Caco-2 (cell line): ENCODE data around the gene ANO4. TPM values are rescaled to one million over a fixed set of nuclear protein-coding genes. Genes with fewer than 3 reads are reported as not detected.

Experiments
- BruUV-seq: library from RNA; stranded (reverse); fragments of 400-500 nt; replicated peaks from 2 replicates; lab custom pipeline; 2021; lab: Mats Ljungman, UMichigan
- CTCF ChIA-PET: fragments of 300-600 bp; sonication (Branson Sonifier 250); formaldehyde crosslinking; loops from one replicate; lab custom pipeline; 2022; ENCODE audit warnings: antibody characterized with exemption; lab: Charles Lee
- POLR2A ChIA-PET: fragments of 300-600 bp; sonication (Branson Sonifier 250); formaldehyde crosslinking; loops from one replicate; lab custom pipeline; 2022; ENCODE audit warnings: antibody characterized with exemption; lab: Charles Lee
- DNase-seq, 2 experiments: peaks; one replicate each; pipeline versions ENCODE4 v3.0.0 to v3.0.0-alpha.2; 2020 to 2022
- H3K27me3 ChIP-seq: replicated peaks from 2 replicates; pipeline ENCODE4 v1.6.0; 2011; ENCODE audit warnings: low read length; ENCODE audit not compliant: control insufficient read depth, insufficient read depth
- H3K36me3 ChIP-seq: 2 replicates; pipeline ENCODE4 v1.5.1; 2011; ENCODE audit warnings: low read length; ENCODE audit not compliant: control insufficient read depth, insufficient read depth
- H3K4me1 ChIP-seq: fragments of 250-450 bp; sonication (Bioruptor Pico); 2 replicates; pipeline ENCODE4 v1.5.1; 2020; ENCODE audit warnings: mild to moderate bottlenecking
- H3K4me3 ChIP-seq: 2 replicates; pipeline ENCODE4 v1.5.1; 2011; ENCODE audit warnings: low read depth, mild to moderate bottlenecking, control low read depth, low read length
- H3K9me3 ChIP-seq: fragments of 250-450 bp; sonication (Bioruptor Pico); 2 replicates; pipeline ENCODE4 v1.5.1; 2020; ENCODE audit warnings: mild to moderate bottlenecking, moderate library complexity
- H3K27ac Mint-ChIP-seq: one replicate; pipeline ENCODE4 v1.8.0; 2022; ENCODE audit warnings: mixed read lengths; ENCODE audit not compliant: unreplicated experiment
- H3K27me3 Mint-ChIP-seq: one replicate; pipeline ENCODE4 v1.8.0; 2022; ENCODE audit warnings: mixed read lengths; ENCODE audit not compliant: insufficient read depth, unreplicated experiment
- H3K36me3 Mint-ChIP-seq: one replicate; pipeline ENCODE4 v1.8.0; 2022; ENCODE audit warnings: mild to moderate bottlenecking, mixed read lengths; ENCODE audit not compliant: insufficient read depth, unreplicated experiment
- H3K4me1 Mint-ChIP-seq: one replicate; pipeline ENCODE4 v1.8.0; 2022; ENCODE audit warnings: low read depth, mixed read lengths; ENCODE audit not compliant: unreplicated experiment
- H3K4me3 Mint-ChIP-seq: one replicate; pipeline ENCODE4 v1.8.0; 2022; ENCODE audit warnings: mild to moderate bottlenecking, moderate library complexity, mixed read lengths; ENCODE audit not compliant: unreplicated experiment
- H3K9me3 Mint-ChIP-seq: one replicate; pipeline ENCODE4 v1.8.0; 2022; ENCODE audit warnings: mixed read lengths; ENCODE audit not compliant: unreplicated experiment
- CTCF ChIP-seq, 2 experiments: fragments of 200-600 bp in 1 of 2; IDR thresholded peaks; 1 replicate in 1 of 2; 2 replicates in 1 of 2; pipeline versions ENCODE4 v1.5.1 to v1.8.0; 2011 to 2022; ENCODE audit warnings: antibody characterized with exemption in 1 of 2, control low read depth in 1 of 2, inconsistent platforms in 1 of 2, low read depth in 1 of 2, low read length in 1 of 2, mild to moderate bottlenecking in 1 of 2, moderate library complexity in 1 of 2; ENCODE audit not compliant: insufficient read depth in 1 of 2, severe bottlenecking in 1 of 2, unreplicated experiment in 1 of 2
- intact Hi-C: fragments of 100-400 bp; cut with micrococcal nuclease; formaldehyde crosslinking; loops from one replicate; pipeline ENCODE4 v1.10.0; 2022; ENCODE audit not compliant: unreplicated experiment
- total RNA-seq: library from RNA; stranded (reverse); gene quantifications from 2 replicates; pipeline ENCODE4 v1.2.3, GENCODE V29; 2022

Gene ANO4
- total RNA-seq, 1 experiment from 2014 or later: 0.09 TPM

- intact Hi-C loops: loop anchor here (10.0 kb wide), 1 partner anchor 161 kb away; no protein-coding TSS in a partner anchor
- H3K36me3 ChIP-seq: no peaks in the 10 kb centered on the region
- no peaks in the 10 kb centered on the region for H3K27me3 ChIP-seq
- no peak for TF ChIP-seq CTCF (IDR thresholded peaks at IDR 0.05; ENCODE audit: insufficient read depth in 1 of 2, low read depth in 1 of 2, low read length in 1 of 2, severe bottlenecking in 1 of 2, unreplicated experiment in 1 of 2)
- Mint-ChIP-seq H3K27me3 (peaks cover 6% of the 10 kb centered on the region), H3K4me3 (no peak overlapping the region), H3K9me3 (no peaks in the 10 kb centered on the region), H3K27ac (no peak overlapping the region), H3K4me1 (no peaks in the 10 kb centered on the region), H3K36me3 (no peaks in the 10 kb centered on the region)
- no TSS peak for BruUV-seq
- no peaks in the 10 kb centered on the region for H3K4me1 ChIP-seq
- ChIA-PET POLR2A (no interaction called here), CTCF (no interaction called here)
- no peak for DNase-seq
- no peak overlapping the region for H3K4me3 ChIP-seq
- H3K9me3 ChIP-seq: no peaks in the 10 kb centered on the region
Measured at GRCh38 chr12:100823963-100824362, 29.4 kb downstream of the ANO4 start.

- no peaks in the 10 kb centered on the region for H3K36me3 ChIP-seq
- CTCF ChIA-PET: interaction anchor here (0.6 kb wide), 1 partner anchor 54 kb away, joined by 4 read pairs; no protein-coding TSS in a partner anchor
- POLR2A ChIA-PET: no interaction called here
- no peaks in the 10 kb centered on the region for H3K27me3 ChIP-seq
- no TSS peak for BruUV-seq
- DNase-seq: no peak
- Mint-ChIP-seq H3K27ac (no peak overlapping the region), H3K4me3 (no peak overlapping the region), H3K9me3 (no peaks in the 10 kb centered on the region), H3K36me3 (no peaks in the 10 kb centered on the region), H3K27me3 (peaks cover 6% of the 10 kb centered on the region), H3K4me1 (no peaks in the 10 kb centered on the region)
- intact Hi-C loops: loop anchor here (10.0 kb wide), 1 partner anchor 160 kb away; no protein-coding TSS in a partner anchor
- TF ChIP-seq CTCF (IDR thresholded peaks at IDR 0.05; ENCODE audit: insufficient read depth in 1 of 2, low read depth in 1 of 2, low read length in 1 of 2, severe bottlenecking in 1 of 2, unreplicated experiment in 1 of 2): no peak
- no peak overlapping the region for H3K4me3 ChIP-seq
- no peaks in the 10 kb centered on the region for H3K4me1 ChIP-seq
- no peaks in the 10 kb centered on the region for H3K9me3 ChIP-seq
Measured at GRCh38 chr12:100824476-100824875, 29.9 kb downstream of the ANO4 start.

- no peaks in the 10 kb centered on the region for H3K4me1 Mint-ChIP-seq
- Histone ChIP-seq H3K4me3 (no peak overlapping the region), H3K9me3 (no peaks in the 10 kb centered on the region), H3K27me3 (no peaks in the 10 kb centered on the region), H3K36me3 (no peaks in the 10 kb centered on the region), H3K4me1 (no peaks in the 10 kb centered on the region)
- H3K36me3 Mint-ChIP-seq: no peaks in the 10 kb centered on the region
- POLR2A ChIA-PET: no interaction called here
- no peak for TF ChIP-seq CTCF (IDR thresholded peaks at IDR 0.05; ENCODE audit: insufficient read depth in 1 of 2, low read depth in 1 of 2, low read length in 1 of 2, severe bottlenecking in 1 of 2, unreplicated experiment in 1 of 2)
- no peak overlapping the region for H3K4me3 Mint-ChIP-seq
- H3K27me3 Mint-ChIP-seq: peaks cover 2% of the 10 kb centered on the region
- peak; percentile 52 to 64 for DNase-seq
- CTCF ChIA-PET: no interaction called here
- intact Hi-C loops: loop anchor here (10.0 kb wide), 1 partner anchor 158 kb away; no protein-coding TSS in a partner anchor
- no TSS peak for BruUV-seq
- no peak overlapping the region for H3K27ac Mint-ChIP-seq
- H3K9me3 Mint-ChIP-seq: no peaks in the 10 kb centered on the region
Measured at GRCh38 chr12:100826323-100826722, 31.7 kb downstream of the ANO4 start.
